Gastrocnemius medialis (tissue), 4 donors: Measurements from ENCODE around the gene KRT79. TPM values are rescaled to one million over a fixed set of nuclear protein-coding genes. Genes with fewer than 3 reads are reported as not detected.

Source experiments
- ATAC-seq, 2 donors: fragments of 150-250 bp; one replicate each; pipeline ENCODE4 v1.9.1; 2016
- DNase-seq, 2 donors: peaks; one replicate each; pipeline ENCODE4 v3.0.0-alpha.2; 2019
- H3K27ac ChIP-seq, 4 donors: fragments of 200-600 bp; sonication (generic); 1 replicate in 1 of 4; 2 replicates in 3 of 4; pipeline ENCODE4 v1.5.1; 2016 to 2018; ENCODE audit warnings: mild to moderate bottlenecking in 2 of 4, moderate library complexity in 1 of 4
- H3K27me3 ChIP-seq, 3 donors: fragments of 200-600 bp; sonication (generic) in 2 of 3; 1 replicate in 1 of 3; 2 replicates in 2 of 3; pipeline versions ENCODE4 v1.5.1 to v1.6.0; 2016 to 2019; ENCODE audit warnings: mild to moderate bottlenecking in 1 of 3, moderate library complexity in 1 of 3
- H3K36me3 ChIP-seq, 2 donors: fragments of 200-600 bp; sonication (generic) in 1 of 2; one replicate each; pipeline ENCODE4 v1.5.1; 2017 to 2018
- H3K4me1 ChIP-seq, 2 donors: fragments of 200-600 bp; sonication (generic) in 1 of 2; one replicate each; pipeline ENCODE4 v1.5.1; 2016 to 2017; ENCODE audit warnings: mild to moderate bottlenecking in 2 of 2
- H3K4me3 ChIP-seq, 4 donors: fragments of 200-600 bp; sonication (generic) in 3 of 4; 1 replicate in 1 of 4; 2 replicates in 3 of 4; pipeline ENCODE4 v1.5.1; 2016 to 2019; ENCODE audit warnings: mild to moderate bottlenecking in 2 of 4
- H3K9me3 ChIP-seq, 3 donors: fragments of 200-600 bp; sonication (generic) in 2 of 3; 1 replicate in 1 of 3; 2 replicates in 2 of 3; pipeline ENCODE4 v1.5.1; 2016 to 2019
- POLR2A ChIP-seq, 2 donors: fragments of 450-650 bp; IDR thresholded peaks; one replicate each; pipeline ENCODE4 v1.6.1; 2017; ENCODE audit warnings: antibody characterized with exemption in 2 of 2, mild to moderate bottlenecking in 2 of 2, moderate library complexity in 2 of 2
- in situ Hi-C, 4 donors: fragments of 200-750 bp; cut with MboI; loops; one replicate each; pipeline versions ENCODE4 v1.15.0 to v1.8.0; 2017; ENCODE audit warnings: low sequenced_read_pairs in 4 of 4
- intact Hi-C: fragments of 100-400 bp; cut with DNase I; formaldehyde crosslinking; loops from one replicate; pipeline ENCODE4 v1.15.1; 2023; ENCODE audit warnings: low total_unique reads
- total RNA-seq, 4 donors: library from RNA; depleted of rRNA; stranded (reverse); fragments of >200 nt; gene quantifications; one replicate each; pipeline versions ENCODE4 v1.1.0 to v1.2.3, GENCODE V29; 2016
- TF ChIP-seq, protein P1 (sequence below), 5 experiments: fragments of 450-650 bp in 3 of 5; fragments of 200-600 bp in 2 of 5; sonication (generic) in 2 of 5; IDR thresholded peaks in 4 of 5; conservative IDR thresholded peaks in 1 of 5; 1 replicate in 4 of 5; 2 replicates in 1 of 5; pipeline ENCODE4 v1.5.1; 2016 to 2019; ENCODE audit warnings: antibody characterized with exemption in 5 of 5, mild to moderate bottlenecking in 3 of 5, moderate library complexity in 3 of 5

KRT79 gene
- total RNA-seq, 4 donors from 2014 or later = not detected

DNA sequence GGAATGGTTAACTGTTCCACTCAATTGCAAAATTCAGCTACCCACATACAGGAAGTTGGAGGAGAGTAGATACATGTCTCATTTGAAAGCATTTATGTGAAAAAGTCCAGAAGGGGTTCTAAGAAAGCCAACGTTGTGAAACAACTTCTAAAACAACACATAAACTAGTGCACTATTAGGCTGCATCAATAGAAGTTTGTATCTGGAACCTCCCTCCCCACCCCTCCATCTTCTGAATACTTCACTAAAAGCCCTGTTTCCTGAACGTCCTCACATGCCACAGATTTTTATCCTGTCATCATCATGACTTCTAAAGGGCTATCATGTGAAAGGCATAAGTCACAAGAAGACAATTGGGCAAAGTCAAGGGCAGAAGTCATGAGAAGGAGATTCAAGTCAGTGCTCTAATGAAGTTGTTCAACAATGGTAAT lies 5.5 kb downstream of the KRT79 start:
- Histone ChIP-seq H3K27me3 (no peaks in the 10 kb centered on the region), H3K36me3 (no peaks in the 10 kb centered on the region), H3K9me3 (no peaks in the 10 kb centered on the region), H3K4me1 (no peaks in the 10 kb centered on the region), H3K4me3 (no peak overlapping the region), H3K27ac (no peak overlapping the region)
- no peak for TF ChIP-seq POLR2A (IDR thresholded peaks at IDR 0.05)
- TF ChIP-seq, protein P1, sequence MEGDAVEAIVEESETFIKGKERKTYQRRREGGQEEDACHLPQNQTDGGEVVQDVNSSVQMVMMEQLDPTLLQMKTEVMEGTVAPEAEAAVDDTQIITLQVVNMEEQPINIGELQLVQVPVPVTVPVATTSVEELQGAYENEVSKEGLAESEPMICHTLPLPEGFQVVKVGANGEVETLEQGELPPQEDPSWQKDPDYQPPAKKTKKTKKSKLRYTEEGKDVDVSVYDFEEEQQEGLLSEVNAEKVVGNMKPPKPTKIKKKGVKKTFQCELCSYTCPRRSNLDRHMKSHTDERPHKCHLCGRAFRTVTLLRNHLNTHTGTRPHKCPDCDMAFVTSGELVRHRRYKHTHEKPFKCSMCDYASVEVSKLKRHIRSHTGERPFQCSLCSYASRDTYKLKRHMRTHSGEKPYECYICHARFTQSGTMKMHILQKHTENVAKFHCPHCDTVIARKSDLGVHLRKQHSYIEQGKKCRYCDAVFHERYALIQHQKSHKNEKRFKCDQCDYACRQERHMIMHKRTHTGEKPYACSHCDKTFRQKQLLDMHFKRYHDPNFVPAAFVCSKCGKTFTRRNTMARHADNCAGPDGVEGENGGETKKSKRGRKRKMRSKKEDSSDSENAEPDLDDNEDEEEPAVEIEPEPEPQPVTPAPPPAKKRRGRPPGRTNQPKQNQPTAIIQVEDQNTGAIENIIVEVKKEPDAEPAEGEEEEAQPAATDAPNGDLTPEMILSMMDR (IDR thresholded peaks at IDR 0.05 in 4 of 5, conservative IDR thresholded peaks at IDR 0.05 in 1 of 5) = no peak
- ATAC-seq = no peak
- intact Hi-C loops (no loop called here), in situ Hi-C loops (no loop called here)
- DNase-seq = no peak

DNA sequence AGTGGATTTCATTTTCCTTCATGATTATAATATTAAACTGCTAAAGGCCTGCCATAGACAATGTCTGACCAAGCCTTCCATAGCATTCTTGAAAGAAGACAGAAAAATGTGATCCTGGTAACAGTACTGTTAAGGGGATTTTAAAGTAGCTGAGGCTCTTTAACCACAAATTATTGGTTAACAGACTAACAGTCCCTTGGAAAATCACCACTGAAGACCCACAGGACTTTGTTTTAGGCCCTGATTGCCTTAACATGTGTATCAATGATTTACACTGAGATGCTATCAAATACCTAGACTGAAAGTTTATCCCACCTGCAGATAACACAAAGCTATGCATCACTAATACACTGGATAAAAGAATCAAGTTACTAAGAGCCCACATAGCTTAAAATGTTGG lies 6.0 kb downstream of the KRT79 start:
- no peak for ATAC-seq
- H3K36me3 ChIP-seq = no peaks in the 10 kb centered on the region
- DNase-seq = no peak
- no peaks in the 10 kb centered on the region for H3K27me3 ChIP-seq
- TF ChIP-seq, protein P1 (IDR thresholded peaks at IDR 0.05 in 4 of 5, conservative IDR thresholded peaks at IDR 0.05 in 1 of 5) = no peak
- TF ChIP-seq POLR2A (IDR thresholded peaks at IDR 0.05) = no peak
- H3K9me3 ChIP-seq = no peaks in the 10 kb centered on the region
- no peaks in the 10 kb centered on the region for H3K4me1 ChIP-seq
- intact Hi-C loops (no loop called here), in situ Hi-C loops (no loop called here)
- H3K4me3 ChIP-seq = no peak overlapping the region
- no peak overlapping the region for H3K27ac ChIP-seq

DNA sequence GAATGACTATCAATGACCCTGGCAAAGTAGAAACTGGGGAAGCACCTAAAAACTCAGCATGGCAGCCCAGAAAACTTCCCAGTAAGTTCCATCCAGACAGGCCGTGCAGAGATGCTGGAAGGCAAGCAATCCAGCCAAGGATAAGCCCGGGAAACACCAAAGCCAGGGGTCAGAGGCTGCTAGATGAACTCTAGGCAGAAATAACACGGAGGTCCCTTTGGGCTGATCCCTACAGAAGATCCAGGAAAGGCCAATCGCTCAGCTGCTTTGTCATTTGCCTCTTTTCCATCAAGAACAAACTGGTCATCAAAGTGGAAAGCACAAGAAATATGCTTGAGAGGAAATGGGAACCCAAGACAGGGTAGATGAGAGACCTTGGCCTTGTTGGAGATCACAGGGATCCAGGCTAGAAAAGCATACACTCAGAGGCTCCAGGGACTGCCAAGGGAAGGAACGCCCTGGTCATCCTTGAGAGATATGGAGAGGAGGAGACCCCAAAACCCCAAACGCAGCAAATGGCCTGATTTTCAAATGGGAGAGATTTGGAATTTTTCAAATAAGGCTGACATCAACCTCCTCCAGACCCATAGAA lies 6.5 kb downstream of the KRT79 start:
- H3K27me3 ChIP-seq = no peaks in the 10 kb centered on the region
- no peak for ATAC-seq
- no peaks in the 10 kb centered on the region for H3K9me3 ChIP-seq
- no peak overlapping the region for H3K4me3 ChIP-seq
- intact Hi-C loops = no loop called here
- no peaks in the 10 kb centered on the region for H3K36me3 ChIP-seq
- DNase-seq = no peak
- no peak overlapping the region for H3K27ac ChIP-seq
- TF ChIP-seq, protein P1 (IDR thresholded peaks at IDR 0.05 in 4 of 5, conservative IDR thresholded peaks at IDR 0.05 in 1 of 5) = no peak
- TF ChIP-seq POLR2A (IDR thresholded peaks at IDR 0.05) = no peak
- no peaks in the 10 kb centered on the region for H3K4me1 ChIP-seq
- in situ Hi-C loops = no loop called here

DNA sequence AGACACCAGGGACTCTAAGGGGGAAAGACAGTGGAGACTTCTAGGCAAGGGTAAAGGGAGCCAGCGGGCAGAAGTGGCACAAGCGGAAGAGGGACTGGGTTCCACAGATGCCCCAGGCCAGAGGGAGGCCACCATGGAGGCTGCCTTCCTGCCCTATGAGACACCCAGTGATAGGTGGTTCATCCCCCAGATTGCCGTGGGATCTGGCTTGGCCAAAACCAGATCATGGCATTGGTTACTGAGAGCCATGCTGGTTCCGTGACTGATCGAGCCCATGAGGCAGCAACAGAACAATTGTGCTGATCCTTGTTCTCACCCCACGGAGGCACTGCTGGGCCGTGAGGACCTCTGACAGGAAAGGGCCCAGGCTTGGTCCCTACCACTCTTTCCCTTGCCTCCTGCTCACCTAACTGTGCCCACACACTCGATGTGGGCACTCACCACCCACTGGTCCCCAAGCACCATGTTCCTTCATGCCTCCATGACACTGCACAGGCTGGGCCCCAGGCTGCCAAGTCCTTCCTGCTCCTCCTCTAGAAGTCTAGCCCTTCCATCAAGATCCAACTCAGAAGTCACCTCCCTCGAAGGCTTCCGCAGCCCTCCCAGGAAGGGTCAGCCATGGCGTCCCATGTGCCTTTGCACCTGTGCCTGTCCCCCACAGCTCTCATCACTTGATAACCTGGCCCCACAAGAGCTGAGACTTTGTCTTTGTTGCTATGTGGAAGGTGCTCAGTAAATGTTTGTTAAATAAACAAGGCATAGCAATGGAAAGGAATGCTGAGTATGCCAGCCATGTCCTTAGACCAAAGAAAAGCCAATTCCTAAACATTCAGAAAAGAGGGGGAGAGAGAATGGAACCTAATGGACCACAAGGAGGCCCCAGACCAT lies 7.3 kb downstream of the KRT79 start:
- Histone ChIP-seq H3K4me1 (no peaks in the 10 kb centered on the region), H3K27ac (no peak overlapping the region), H3K27me3 (peaks cover 0 to 6% (median 0%) of the 10 kb centered on the region in 3 donors), H3K9me3 (no peaks in the 10 kb centered on the region), H3K36me3 (no peaks in the 10 kb centered on the region), H3K4me3 (no peak overlapping the region)
- in situ Hi-C loops = no loop called here
- TF ChIP-seq, protein P1 (IDR thresholded peaks at IDR 0.05 in 4 of 5, conservative IDR thresholded peaks at IDR 0.05 in 1 of 5) = no peak
- ATAC-seq (no peak), DNase-seq (no peak)
- intact Hi-C loops = no loop called here
